ENCODE data around the gene RUNX2. TPM values are rescaled to one million over a fixed set of nuclear protein-coding genes. Genes with fewer than 3 reads are reported as not detected.

The RUNX2 gene
- total RNA-seq, 1 donor = 10.4 TPM

DNA sequence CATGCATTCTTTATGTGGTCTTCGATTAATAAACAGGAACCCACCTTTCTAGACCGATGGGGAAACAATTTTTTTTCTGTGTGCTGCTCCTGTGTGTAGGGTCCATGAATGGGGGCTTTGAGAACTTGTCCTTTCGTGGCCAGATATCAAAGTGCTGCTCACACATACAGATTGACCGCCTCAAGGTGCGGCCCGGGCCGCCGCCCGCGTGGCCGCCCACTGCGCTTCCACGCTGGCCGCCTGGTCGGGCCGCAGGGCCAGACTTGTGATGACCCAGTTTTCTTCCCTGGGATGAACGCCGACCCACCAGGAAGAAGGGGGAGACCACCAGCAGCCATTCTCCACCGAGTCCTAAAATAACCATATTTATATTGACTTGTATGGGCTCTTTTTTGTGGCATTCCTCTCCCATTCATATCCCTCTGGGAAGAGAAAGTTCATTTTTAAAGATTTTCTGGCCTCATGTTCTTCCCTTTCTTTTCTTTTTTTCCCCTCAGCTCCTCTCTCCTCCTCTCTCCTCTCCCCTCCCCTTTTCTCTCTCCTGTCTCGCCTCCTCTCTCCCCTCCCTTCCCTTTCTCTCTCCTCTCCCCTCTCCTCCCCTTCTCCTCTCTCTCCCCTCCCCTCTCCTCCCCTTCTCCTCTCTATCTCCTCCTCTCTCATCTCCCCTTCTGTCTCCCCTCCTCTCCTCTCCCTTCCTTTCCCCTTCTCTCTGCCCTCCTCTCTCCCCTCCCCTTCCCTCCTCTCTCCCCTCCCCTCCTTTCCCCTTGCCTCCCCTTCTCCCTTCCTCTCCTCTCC is 314.4 kb downstream of the RUNX2 start:
- Histone ChIP-seq H3K4me1 (ENCODE audit: insufficient read depth, low read length) (peaks cover 1% of the 10 kb centered on the region), H3K27me3 (ENCODE audit: insufficient read depth, low read length) (no peaks in the 10 kb centered on the region), H3K9me3 (ENCODE audit: low read depth, low read length) (no peaks in the 10 kb centered on the region), H3K4me3 (ENCODE audit: low read length) (no peak overlapping the region)

DNA sequence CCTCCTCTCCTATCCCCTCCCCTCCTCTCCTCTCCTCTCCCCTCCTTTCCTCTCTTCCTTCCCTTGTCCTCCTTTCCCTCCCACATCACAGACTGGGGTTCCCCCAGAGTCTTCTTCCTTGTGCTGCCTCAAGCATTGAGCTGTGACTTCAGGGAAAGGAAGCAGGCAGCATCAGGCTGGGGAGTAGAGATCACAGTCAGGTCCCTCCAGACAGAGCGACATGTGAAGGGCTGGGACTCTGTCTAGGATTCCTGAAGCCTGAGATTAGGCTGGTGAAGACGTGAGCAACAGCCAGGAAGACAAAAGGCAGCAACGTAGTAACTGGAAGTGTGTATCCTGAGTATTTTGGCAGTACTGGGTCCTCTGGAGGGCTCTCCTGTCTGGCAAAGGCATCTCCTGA is 315.0 kb downstream of the RUNX2 start:
- Histone ChIP-seq H3K9me3 (ENCODE audit: low read depth, low read length) (no peaks in the 10 kb centered on the region), H3K4me3 (ENCODE audit: low read length) (no peak overlapping the region), H3K27me3 (ENCODE audit: insufficient read depth, low read length) (no peaks in the 10 kb centered on the region), H3K4me1 (ENCODE audit: insufficient read depth, low read length) (peaks cover 5% of the 10 kb centered on the region)

DNA sequence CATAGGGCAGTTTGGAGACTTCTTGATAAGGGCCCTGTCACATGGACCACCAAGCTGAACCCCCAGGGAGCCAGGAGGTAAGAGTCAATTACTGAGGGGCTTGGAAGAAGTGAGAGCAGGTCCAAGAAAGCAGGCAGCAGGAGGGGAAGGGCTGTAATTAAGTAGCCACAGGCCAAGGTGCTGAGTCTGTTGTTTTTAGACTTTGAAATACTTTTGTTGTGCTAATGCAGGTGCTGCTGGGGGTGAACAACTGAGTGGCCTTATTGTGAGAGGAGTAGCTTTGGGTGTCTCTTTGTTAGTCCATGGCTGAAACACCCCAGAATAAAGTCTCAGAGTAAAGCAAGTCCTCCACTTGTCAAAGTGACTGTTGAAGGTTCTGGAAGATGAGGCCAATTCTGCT is 316.6 kb downstream of the RUNX2 start:
- Histone ChIP-seq H3K9me3 (ENCODE audit: low read depth, low read length) (no peaks in the 10 kb centered on the region), H3K4me3 (ENCODE audit: low read length) (no peak overlapping the region), H3K27me3 (ENCODE audit: insufficient read depth, low read length) (no peaks in the 10 kb centered on the region), H3K4me1 (ENCODE audit: insufficient read depth, low read length) (peaks cover 7% of the 10 kb centered on the region)

DNA sequence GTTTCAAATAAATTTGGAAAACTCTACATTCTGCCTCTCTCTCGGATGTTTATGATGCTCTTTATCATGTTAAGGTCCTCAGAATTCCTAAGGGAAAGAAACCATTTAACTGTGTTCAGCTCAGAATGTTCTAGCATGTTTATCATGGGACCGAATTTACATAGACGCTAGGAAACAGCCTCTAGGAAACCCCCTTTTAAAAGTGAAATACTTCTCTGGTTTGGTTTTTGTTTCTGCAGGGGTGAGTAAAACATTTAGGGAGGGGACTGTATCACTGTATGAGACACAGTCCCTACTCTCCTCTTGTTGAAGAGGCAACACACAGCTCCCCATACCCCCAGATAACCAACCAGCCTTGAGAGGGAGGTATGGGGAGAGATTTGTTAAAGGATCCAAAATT is 317.2 kb downstream of the RUNX2 start:
- Histone ChIP-seq H3K9me3 (ENCODE audit: low read depth, low read length) (no peaks in the 10 kb centered on the region), H3K4me3 (ENCODE audit: low read length) (no peak overlapping the region), H3K4me1 (ENCODE audit: insufficient read depth, low read length) (peaks cover 7% of the 10 kb centered on the region), H3K27me3 (ENCODE audit: insufficient read depth, low read length) (no peaks in the 10 kb centered on the region)

DNA sequence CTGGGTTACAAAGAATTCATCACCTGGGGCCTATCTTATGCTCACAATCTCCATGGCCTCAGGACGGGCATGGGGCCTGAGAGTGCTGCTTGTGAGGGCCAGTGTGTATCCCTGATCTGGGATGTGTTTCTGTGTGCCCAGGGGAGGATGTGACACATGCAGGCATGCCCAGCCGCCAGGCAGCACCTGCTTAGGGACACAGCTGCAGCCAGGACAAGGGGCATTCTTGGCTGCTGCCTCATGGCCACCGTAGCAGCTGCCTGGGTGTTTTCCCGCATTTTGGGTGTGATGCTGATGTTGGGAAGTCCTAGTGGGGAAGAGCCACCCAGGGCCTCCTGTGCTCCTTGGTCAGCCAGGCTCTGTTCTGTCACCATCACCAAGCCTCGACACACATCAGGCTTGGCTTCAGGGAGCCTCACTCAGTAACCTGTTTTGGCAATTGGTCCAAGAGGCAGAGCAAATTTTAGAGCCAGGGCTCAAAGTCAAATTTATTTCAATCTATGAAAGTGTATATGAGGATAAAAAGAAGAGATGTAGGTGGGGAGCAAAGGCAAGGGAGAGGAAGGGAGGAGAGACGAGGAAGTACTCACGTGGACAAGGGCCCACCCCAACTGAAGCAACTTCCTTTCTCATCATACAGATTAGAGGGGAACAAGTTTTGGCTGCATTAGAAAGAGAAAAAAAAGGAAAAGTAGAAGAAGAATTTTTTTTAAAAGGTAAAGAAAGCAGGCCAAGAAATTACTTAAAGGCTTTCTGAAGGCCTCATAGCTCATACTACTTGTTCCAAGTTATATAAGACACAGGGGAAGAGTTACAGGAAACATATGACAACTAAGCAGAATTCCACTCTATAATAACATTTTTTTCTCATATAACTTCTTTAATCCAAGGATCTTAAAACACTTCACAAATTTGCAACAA is 319.5 kb downstream of the RUNX2 start:
- H3K4me3 ChIP-seq (ENCODE audit: low read length) = no peak overlapping the region
- H3K27me3 ChIP-seq (ENCODE audit: insufficient read depth, low read length) = no peaks in the 10 kb centered on the region
- H3K9me3 ChIP-seq (ENCODE audit: low read depth, low read length) = no peaks in the 10 kb centered on the region
- peaks cover 7% of the 10 kb centered on the region for H3K4me1 ChIP-seq (ENCODE audit: insufficient read depth, low read length)

DNA sequence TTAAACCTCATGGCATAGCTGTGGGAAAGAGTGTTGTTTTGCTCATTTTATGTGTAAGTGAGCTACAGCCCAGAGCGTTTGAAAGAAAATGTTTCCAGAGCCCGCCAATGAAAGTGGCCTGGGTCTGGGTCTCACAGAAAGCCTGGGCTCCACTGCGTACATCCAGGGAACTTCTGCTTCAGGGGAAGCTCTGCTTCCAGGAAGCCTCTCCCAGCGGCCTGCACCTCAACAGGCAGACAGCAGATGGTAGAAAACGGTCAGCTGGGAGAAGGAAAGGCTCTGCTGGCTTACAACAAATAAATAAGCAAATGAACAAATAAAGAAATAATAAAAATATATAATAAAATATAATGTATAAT is 320.1 kb downstream of the RUNX2 start:
- no peaks in the 10 kb centered on the region for H3K9me3 ChIP-seq (ENCODE audit: low read depth, low read length)
- peaks cover 7% of the 10 kb centered on the region for H3K4me1 ChIP-seq (ENCODE audit: insufficient read depth, low read length)
- no peak overlapping the region for H3K4me3 ChIP-seq (ENCODE audit: low read length)
- H3K27me3 ChIP-seq (ENCODE audit: insufficient read depth, low read length) = no peaks in the 10 kb centered on the region

DNA sequence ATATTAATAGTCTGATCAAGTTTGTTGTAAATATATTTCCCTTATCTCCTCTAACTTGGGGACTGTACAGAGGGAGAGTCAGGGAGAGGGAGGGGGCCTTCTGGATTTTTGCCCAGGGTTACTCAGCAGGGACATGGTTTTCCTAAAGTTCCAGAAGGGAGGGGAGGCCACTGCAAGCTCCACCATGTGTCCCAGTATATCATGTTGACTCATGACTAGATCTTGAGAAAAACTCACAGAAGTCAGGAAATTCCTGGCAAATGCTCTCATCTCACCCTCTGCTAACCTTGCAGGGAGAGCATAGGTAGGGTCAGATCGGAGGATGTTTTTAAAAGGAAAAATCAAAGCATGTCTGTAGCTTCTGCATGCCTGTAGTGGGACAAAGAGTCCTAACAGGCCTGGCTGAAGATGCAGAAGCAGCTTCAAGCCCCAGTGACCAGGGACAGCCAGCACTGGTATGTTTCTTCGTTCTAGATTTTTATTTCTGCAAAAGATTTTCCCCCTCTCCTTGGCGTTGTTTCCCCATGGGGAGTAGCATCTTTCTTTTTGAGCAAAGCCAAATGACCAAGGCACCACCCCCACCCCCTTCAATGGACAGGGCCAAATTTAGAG is 322.5 kb downstream of the RUNX2 start:
- peaks cover 7% of the 10 kb centered on the region for H3K4me1 ChIP-seq (ENCODE audit: insufficient read depth, low read length)
- H3K9me3 ChIP-seq (ENCODE audit: low read depth, low read length) = no peaks in the 10 kb centered on the region
- H3K27me3 ChIP-seq (ENCODE audit: insufficient read depth, low read length) = no peaks in the 10 kb centered on the region
- H3K4me3 ChIP-seq (ENCODE audit: low read length) = no peak overlapping the region

DNA sequence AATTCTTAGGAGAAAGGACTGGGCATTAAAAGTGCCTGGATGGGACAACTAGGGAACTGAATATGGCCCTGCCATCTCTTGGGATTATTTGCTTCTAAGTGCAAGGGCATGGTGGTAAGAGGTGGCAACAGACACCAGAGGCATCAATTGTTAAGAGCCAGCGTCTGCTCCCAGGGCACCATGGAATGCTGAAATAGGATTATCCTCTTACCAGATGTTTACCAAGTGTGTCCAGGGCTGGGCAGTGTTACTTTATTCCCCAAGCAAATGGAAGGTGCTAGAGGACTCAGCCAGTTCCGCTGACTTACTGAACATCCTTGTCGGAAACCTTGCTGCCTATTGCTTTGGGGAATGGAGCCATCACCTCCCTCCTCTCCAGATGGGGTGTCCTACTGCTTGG is 323.2 kb downstream of the RUNX2 start:
- H3K4me3 ChIP-seq (ENCODE audit: low read length) = no peak overlapping the region
- no peaks in the 10 kb centered on the region for H3K27me3 ChIP-seq (ENCODE audit: insufficient read depth, low read length)
- H3K4me1 ChIP-seq (ENCODE audit: insufficient read depth, low read length) = peaks cover 7% of the 10 kb centered on the region
- no peaks in the 10 kb centered on the region for H3K9me3 ChIP-seq (ENCODE audit: low read depth, low read length)

DNA sequence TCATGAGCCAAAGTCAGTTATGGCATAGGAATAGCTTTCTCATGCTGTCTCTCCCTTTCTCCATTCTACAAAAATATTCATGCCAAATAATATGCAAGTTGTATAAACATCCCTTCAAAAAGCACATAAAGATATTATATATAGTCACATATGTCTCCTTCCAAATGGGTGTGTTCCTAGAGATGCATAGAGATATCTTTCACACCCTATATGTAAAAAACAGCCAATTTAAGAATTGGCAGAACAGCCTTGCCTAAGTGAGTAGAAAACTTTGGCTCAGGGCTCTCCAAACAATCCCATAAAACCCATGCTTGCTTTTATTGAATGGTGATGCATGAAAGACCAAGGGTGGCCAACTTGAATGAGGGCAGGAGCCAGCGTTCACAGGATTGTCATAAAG is 324.3 kb downstream of the RUNX2 start:
- Histone ChIP-seq H3K4me3 (ENCODE audit: low read length) (no peak overlapping the region), H3K4me1 (ENCODE audit: insufficient read depth, low read length) (peaks cover 7% of the 10 kb centered on the region), H3K27me3 (ENCODE audit: insufficient read depth, low read length) (no peaks in the 10 kb centered on the region), H3K9me3 (ENCODE audit: low read depth, low read length) (no peaks in the 10 kb centered on the region)

DNA sequence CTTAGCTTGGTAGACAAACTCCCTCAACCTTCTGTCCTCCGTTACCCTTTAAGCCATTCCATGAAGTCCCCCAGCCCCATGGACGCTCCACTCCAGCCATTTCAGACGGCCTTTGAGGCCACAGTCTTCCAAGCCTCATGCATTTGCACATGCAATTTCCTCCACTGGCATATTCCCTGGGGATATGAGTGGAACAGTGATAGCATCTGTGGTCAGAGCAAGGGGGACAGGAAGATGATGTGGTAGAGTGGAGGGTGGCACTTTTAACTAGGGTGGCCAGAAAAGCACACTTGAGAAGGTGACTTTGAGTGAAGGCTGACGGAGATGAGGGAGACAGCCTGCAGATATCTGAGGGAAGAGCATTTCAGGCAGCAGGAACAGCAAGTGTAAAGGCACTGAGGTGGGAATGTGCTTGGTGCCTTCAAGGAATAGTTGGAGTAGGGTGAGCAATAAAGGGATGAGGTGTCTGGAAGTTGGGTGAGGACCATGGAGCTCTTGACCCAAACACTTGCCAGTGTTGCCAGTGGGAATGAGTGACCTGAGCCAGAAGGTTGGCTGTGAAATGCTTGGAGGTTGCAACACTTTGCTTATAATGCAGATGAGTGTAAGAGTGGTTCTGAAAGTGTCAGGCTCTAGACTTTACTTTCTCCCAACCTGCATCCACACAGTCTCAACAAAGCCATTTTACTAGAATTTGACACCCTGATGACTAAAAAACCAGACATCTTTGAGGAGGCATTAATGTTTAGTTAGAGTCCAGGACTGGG is 325.2 kb downstream of the RUNX2 start:
- no peaks in the 10 kb centered on the region for H3K9me3 ChIP-seq (ENCODE audit: low read depth, low read length)
- H3K4me3 ChIP-seq (ENCODE audit: low read length) = no peak overlapping the region
- H3K27me3 ChIP-seq (ENCODE audit: insufficient read depth, low read length) = no peaks in the 10 kb centered on the region
- H3K4me1 ChIP-seq (ENCODE audit: insufficient read depth, low read length) = peaks cover under 1% of the 10 kb centered on the region

DNA sequence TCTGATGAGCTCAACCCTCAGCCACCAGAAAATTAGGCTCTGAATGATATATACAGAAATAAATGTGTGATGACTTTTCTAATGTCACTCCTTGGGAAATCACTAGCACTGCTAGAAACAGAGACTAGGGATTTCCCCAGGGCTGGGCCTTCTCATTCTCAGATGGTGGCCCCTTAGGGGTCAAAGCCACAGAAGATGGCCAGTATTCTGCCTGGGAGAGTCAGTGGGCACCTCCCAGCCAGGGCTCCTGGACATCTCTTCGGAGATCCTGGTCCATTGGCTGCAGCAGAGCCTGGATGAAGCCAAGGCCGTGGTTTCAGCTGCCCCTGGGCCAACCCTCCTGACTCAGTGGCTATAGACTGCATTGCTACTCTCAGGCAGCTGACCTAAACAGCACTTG is 326.5 kb downstream of the RUNX2 start:
- Histone ChIP-seq H3K27me3 (ENCODE audit: insufficient read depth, low read length) (no peaks in the 10 kb centered on the region), H3K4me3 (ENCODE audit: low read length) (no peak overlapping the region)

DNA sequence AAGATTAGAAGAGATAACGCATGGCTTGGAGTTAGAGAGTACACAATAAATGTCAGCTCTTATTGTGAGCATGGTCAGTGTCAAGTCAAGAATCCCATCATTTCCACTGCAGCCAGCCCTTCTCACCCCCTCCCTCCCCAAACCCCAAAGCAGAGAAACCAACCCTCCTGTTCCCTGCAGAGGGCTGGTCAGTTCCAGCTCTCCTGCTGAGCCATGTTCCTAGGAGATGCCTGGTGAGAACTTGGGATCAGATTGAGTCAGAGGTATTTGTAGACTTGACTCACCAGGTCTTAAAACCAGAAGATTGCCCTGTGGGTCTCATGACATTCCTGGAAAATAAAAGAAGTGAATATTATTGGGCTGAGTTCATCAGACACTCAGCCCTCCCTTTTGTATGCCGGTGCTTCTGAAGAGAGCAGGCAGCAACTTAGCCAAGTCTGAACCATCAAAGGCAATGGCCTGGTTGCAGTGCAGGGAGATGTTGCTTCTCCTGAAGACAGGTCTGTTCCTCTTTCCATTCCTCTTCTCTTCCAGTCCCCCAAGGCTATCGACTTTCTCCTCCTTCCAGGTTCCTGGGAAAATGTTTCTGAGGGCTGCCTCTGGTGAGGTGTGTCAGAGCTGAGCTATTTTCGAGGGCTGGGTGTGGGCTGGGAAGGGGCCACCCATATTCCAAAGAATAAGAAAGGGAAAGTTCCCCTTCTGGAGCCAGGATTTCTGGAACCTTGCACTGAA is 327.8 kb downstream of the RUNX2 start:
- Histone ChIP-seq H3K27me3 (ENCODE audit: insufficient read depth, low read length) (no peaks in the 10 kb centered on the region), H3K9me3 (ENCODE audit: low read depth, low read length) (no peaks in the 10 kb centered on the region), H3K4me1 (ENCODE audit: insufficient read depth, low read length) (peaks cover 5% of the 10 kb centered on the region), H3K4me3 (ENCODE audit: low read length) (no peak overlapping the region)

More for the DNA sequence above, 326.5 kb downstream of the RUNX2 start:
- Histone ChIP-seq H3K4me1 (ENCODE audit: insufficient read depth, low read length) (peaks cover 5% of the 10 kb centered on the region), H3K9me3 (ENCODE audit: low read depth, low read length) (no peaks in the 10 kb centered on the region)

DNA sequence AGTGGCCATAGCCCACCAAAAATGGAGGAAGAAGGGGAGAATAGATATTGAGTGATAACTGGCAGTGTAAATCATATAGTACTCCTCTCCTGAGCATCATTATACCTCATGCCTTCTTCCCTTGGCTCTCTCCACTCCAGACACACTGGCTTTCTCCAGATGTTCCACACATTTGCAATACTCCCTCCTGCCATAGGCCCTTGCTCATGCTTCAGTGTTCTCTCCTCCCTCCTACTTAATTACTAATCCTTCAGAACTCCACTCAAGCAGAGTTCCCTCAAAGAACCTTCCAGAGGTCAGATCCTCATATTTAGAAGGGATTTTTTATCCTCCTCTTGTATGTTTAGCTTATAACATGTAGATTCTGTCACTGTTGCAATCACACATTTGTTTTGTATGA is 329.1 kb downstream of the RUNX2 start:
- peaks cover 5% of the 10 kb centered on the region for H3K4me1 ChIP-seq (ENCODE audit: insufficient read depth, low read length)

DNA sequence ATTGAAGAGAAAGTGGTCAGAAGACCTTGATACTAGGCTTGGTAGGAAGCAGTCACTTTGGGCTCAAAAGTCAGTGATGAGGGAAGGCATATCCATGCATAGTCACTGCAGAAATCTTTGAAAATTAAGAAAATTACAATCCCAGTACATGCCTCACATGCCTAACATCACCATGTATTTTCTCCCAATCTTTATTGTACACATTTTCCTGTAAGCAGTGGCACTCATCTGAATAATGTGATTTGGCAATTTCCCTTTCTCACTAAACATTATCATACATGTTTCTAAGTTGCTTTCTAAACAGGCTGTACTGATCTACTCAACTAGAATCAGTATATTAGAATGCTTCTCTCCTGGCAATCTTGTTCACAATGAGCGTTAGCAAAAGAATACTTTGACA is 330.3 kb downstream of the RUNX2 start:
- no peaks in the 10 kb centered on the region for H3K9me3 ChIP-seq (ENCODE audit: low read depth, low read length)
- peaks cover 10% of the 10 kb centered on the region for H3K4me1 ChIP-seq (ENCODE audit: insufficient read depth, low read length)
- H3K4me3 ChIP-seq (ENCODE audit: low read length) = no peak overlapping the region
- H3K27me3 ChIP-seq (ENCODE audit: insufficient read depth, low read length) = peaks cover 10% of the 10 kb centered on the region

More for the DNA sequence above, 329.1 kb downstream of the RUNX2 start:
- no peaks in the 10 kb centered on the region for H3K27me3 ChIP-seq (ENCODE audit: insufficient read depth, low read length)
- H3K9me3 ChIP-seq (ENCODE audit: low read depth, low read length) = no peaks in the 10 kb centered on the region
- no peak overlapping the region for H3K4me3 ChIP-seq (ENCODE audit: low read length)
